ENCODE data around the gene CREB5. TPM values are rescaled to one million over a fixed set of nuclear protein-coding genes. Genes with fewer than 3 reads are reported as not detected.
"Not testable (repeated sequence)": the region's sequence is repeated elsewhere in the genome, so short reads cannot be mapped to it uniquely, and the experiment has no call there.

CREB5 gene
- total RNA-seq, 2 experiments from 2014 or later = not detected

- CTCF ChIA-PET = no interaction called here
- POLR2A ChIA-PET = no interaction called here
Measured at GRCh38 chr7:28596245-28596935, 184.1 kb downstream of the CREB5 start.

DNA sequence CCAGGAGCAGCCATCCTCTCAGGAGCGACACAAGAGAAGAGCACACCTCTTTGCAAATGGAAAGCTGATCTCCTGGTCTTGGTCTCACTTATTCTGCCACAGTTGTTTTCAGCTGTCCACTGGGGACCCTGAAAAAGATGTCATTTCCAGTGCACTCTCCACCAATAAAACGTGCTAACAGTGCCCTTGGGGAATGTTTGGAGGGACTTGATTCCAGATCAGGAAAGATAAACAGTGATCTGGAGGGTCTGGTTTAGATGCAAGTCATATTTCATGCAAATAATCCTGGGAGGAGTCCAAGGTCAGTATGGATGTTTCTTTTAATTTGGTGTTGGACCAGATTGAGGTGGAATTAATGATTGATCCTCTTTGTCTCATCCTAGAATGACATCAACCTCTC is 185.0 kb downstream of the CREB5 start:
- POLR2A ChIA-PET = no interaction called here
- CTCF ChIA-PET = no interaction called here

- CTCF ChIA-PET, POLR2A ChIA-PET: not testable (repeated sequence)
Measured at GRCh38 chr7:28598037-28598436, 185.7 kb downstream of the CREB5 start.

- POLR2A ChIA-PET = no interaction called here
- CTCF ChIA-PET = no interaction called here
Measured at GRCh38 chr7:28598586-28598985, 186.3 kb downstream of the CREB5 start.

- CTCF ChIA-PET = no interaction called here
- POLR2A ChIA-PET = no interaction called here
Measured at GRCh38 chr7:28599411-28599810, 187.1 kb downstream of the CREB5 start.

DNA sequence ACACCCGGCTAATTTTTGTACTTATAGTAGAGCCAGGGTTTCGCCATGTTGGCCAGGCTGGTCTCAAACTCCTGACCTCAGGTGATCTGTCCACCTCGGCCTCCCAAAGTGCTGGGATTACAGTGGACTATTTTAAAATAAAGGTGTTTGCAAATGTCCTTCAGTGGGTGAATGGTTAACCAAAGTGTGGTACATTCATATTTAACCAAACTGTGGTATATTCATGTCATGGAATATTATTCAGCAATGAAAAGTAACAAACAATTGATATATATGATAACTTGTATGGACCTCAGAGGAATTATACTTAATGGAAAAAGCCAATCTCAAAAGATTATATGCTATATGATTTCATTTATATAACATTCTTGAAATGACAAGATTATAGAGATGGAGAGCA is 190.0 kb downstream of the CREB5 start:
- ChIA-PET CTCF (no interaction called here), POLR2A (no interaction called here)

DNA sequence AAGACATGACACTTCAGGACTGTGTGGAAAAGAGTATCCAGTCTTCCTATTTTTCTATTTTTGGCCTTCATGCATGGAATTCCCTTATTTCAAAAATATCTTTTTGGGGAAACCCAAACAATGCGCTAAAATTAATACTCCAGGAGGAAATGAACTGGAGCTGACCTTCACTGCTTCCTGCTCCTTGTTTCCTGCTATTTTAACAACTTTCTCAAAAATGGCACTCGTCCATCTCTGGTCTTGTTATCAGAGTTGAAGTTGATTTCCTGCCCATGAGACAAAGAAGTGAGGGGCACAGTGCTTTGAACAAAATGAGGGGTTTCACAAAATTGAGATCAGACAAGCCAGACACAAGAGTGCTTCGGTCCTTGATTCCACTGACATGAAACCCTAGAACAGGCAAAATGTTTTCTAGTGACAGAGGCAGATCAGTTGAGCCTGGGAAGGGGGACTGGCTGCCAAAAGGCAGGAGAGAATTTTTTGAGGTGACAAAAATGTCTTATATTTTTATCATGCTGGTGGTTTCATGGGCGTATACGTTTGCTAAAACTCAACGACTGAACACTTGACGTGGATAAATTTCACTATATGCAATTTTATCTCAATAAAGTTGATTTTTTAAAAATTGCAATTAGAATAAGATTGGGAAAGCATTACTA is 193.2 kb downstream of the CREB5 start:
- ChIA-PET POLR2A (no interaction called here), CTCF (no interaction called here)

DNA sequence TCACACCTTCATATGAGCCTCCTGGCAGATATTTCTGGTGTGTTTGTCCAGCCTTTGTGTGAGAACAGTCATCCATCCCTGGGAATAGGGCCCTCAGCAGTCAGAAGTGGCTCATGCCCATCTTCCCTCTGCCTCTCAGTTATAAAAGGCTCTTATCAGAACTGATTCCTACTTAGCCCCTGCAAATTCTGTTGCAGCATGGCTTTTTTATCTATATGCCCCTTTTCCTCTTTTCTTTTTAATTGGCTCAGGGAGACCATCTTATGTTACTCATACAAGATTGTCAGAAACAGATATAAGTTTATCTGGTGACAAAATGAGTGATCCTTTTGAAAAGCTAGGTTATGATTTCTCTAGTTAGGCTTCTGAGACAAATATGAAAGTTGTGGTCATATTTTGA is 194.1 kb downstream of the CREB5 start:
- POLR2A ChIA-PET = no interaction called here
- CTCF ChIA-PET = no interaction called here

DNA sequence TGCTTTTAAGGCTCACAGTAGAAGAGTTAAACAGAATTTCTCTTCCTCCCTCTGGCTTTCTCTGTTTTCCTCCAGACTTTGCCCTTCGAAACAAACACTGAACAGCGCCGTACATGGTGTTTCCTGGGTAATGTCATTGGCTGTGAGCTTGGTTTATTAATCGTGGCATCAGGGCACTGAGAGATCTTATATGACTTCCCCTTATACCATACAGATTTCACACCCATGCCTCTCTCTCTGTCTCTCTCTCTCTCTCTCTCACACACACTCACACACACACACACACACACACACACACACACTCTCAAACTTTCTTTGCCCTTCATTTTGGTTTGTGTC is 195.5 kb downstream of the CREB5 start:
- ChIA-PET POLR2A (no interaction called here), CTCF (no interaction called here)

GRCh38 chr7:28608237-28608656 is 195.9 kb downstream of the CREB5 start:
- CTCF ChIA-PET = no interaction called here

GRCh38 chr7:28608731-28609130 is 196.4 kb downstream of the CREB5 start:
- ChIA-PET POLR2A (no interaction called here), CTCF (no interaction called here)

More at GRCh38 chr7:28608237-28608656, 195.9 kb downstream of the CREB5 start:
- POLR2A ChIA-PET = no interaction called here

DNA sequence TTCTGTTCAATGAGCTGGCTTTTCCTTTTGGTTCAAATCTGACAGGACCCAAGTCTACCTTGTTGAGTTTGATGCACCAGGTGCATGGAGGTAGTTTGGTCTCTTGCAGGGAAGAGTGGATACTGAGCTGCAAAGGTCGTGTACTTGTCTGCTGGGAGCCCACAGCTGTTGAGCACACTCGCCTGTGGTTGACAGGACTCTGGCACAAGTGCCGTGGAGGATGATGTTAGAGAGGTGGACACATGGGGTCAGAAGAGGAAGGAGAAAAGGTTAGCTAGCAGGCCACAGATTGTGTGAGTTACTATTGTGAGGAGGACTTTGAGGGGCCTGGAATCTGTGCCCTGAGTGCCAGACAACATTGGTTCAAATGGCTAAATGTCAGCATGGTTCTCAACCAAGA is 197.3 kb downstream of the CREB5 start:
- ChIA-PET CTCF (no interaction called here), POLR2A (no interaction called here)

- CTCF ChIA-PET = not testable (repeated sequence)
Measured at GRCh38 chr7:28611399-28611897, 199.1 kb downstream of the CREB5 start.

GRCh38 chr7:28613262-28613661 is 200.9 kb downstream of the CREB5 start:
- POLR2A ChIA-PET = no interaction called here
- CTCF ChIA-PET = no interaction called here

More at GRCh38 chr7:28611399-28611897, 199.1 kb downstream of the CREB5 start:
- POLR2A ChIA-PET = not testable (repeated sequence)

DNA sequence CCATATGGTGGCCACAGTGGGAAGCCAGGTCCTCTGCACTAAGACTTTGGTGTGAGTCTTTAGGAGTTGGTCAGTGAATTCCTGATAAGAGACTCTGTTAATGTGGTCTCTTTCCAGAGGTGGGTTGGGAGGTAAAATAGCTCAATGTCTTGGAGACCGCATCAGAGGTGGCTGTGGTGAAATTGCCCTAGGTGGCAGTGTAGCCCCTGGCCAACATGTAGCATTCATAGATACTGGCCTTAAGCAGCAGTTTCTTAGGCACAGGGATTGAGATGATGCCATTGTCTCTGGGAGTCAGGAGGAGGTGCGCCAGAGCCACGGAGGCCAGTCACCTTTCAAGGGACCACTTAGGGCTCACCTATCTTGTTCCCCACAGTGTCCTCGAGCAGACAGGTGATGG is 202.8 kb downstream of the CREB5 start:
- ChIA-PET POLR2A (no interaction called here), CTCF (no interaction called here)

GRCh38 chr7:28617308-28617880 is 205.1 kb downstream of the CREB5 start:
- POLR2A ChIA-PET = no interaction called here
- CTCF ChIA-PET = no interaction called here

GRCh38 chr7:28618383-28618782 is 206.1 kb downstream of the CREB5 start:
- ChIA-PET CTCF (no interaction called here), POLR2A (no interaction called here)

- ChIA-PET CTCF (no interaction called here), POLR2A (no interaction called here)
Measured at GRCh38 chr7:28619256-28619655, 206.9 kb downstream of the CREB5 start.

- POLR2A ChIA-PET = no interaction called here
- CTCF ChIA-PET = no interaction called here
Measured at GRCh38 chr7:28621369-28621841, 209.1 kb downstream of the CREB5 start.

GRCh38 chr7:28623105-28623730 is 210.9 kb downstream of the CREB5 start:
- POLR2A ChIA-PET = no interaction called here
- CTCF ChIA-PET = no interaction called here

DNA sequence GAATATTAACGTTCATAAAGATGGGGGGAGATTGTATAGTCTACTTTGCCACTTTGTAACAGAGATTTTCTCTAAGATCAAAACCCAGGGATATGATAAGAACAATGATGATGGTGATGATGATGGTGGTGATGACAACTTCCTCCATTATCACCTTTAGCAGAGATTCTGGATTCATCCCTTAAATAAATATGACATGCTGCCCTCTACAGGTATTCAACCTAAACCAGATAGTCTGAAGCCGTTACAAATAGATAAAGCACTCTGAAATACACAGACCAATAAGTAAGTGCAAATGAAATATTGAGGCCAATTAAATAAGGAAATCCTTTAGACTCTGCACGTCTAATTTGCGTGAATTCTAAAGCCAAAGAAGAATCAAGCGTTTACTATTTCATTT is 211.5 kb downstream of the CREB5 start:
- ChIA-PET POLR2A (no interaction called here), CTCF (no interaction called here)
